Measurements from ENCODE around the gene TUSC2.

Gene TUSC2

DNA sequence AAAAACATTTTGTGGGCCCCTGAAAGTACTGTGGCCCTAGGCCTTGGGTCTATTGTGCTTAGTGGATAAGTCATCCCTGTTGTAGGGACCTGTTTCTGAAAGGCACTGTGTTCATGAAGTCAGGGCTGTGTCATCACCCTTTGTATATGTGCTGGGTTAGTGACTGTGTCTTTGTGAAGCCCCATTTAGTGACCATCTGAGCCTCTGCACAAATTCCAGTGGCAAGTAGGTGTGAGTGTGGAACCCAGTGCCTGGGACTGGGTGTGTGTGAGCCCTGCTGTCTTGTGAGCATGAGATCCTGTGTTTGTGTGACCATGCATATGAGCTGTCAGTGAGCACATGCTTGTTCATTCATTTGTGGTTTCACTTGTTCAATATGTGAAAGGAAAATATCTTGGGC lies 23.4 kb downstream of the TUSC2 start:
- no peak for TF ChIP-seq GATA1 (IDR thresholded peaks at IDR 0.05; ENCODE audit: low read depth, low read length)
- no peak for TF ChIP-seq POLR2A (IDR thresholded peaks at IDR 0.05; ENCODE audit: low read length)
- no peak for DNase-seq

DNA sequence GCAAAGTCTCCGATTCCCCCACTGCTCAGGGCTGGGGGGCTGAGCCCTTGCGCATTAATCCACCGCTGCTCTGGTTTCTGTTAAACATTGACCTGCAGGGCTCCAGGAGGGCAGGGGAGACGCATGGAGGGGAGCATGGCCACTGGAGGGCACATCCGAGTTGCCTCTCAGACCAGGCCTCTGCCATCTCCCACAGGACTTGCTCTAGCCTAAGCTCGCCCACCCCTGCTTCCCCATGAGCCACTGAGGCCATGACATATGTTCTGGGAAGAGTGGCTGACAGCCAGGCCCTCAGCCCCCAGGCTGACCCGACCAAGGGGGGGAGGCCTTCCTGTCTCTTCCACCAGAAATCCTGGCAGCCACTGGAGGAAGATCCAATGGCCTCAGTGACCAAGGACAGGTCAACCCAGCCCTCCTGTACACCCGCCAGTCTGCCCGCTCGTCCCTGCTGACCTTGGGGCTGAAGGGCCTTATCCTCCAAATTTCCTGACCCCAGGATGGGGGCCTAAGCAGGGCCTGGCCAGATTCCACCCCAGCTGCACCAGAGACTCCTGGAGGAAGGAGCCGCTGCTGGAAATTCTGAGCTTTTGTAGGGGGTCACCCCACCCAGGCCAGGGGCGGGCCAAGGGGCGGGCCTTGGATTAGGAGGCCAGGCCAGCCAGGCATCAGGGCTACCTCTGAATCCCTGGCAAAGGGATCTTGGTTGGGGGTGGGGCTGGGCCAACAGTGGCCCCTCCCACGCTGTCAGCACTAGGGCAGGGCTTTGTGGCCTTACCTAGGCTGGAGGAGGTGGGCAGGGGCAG lies 24.8 kb downstream of the TUSC2 start, which contains the start of gene HYAL1:
HYAL1 (minus strand) TSS at position 562 of the 803 bp plus-strand sequence. CDS start 618 bp downstream, outside the sequence.
- TF ChIP-seq POLR2A (IDR thresholded peaks at IDR 0.05; ENCODE audit: low read length) (no peak), GATA1 (IDR thresholded peaks at IDR 0.05; ENCODE audit: low read depth, low read length) (no peak)
- DNase-seq: peak in 1 of 2 experiments; percentile 44

DNA sequence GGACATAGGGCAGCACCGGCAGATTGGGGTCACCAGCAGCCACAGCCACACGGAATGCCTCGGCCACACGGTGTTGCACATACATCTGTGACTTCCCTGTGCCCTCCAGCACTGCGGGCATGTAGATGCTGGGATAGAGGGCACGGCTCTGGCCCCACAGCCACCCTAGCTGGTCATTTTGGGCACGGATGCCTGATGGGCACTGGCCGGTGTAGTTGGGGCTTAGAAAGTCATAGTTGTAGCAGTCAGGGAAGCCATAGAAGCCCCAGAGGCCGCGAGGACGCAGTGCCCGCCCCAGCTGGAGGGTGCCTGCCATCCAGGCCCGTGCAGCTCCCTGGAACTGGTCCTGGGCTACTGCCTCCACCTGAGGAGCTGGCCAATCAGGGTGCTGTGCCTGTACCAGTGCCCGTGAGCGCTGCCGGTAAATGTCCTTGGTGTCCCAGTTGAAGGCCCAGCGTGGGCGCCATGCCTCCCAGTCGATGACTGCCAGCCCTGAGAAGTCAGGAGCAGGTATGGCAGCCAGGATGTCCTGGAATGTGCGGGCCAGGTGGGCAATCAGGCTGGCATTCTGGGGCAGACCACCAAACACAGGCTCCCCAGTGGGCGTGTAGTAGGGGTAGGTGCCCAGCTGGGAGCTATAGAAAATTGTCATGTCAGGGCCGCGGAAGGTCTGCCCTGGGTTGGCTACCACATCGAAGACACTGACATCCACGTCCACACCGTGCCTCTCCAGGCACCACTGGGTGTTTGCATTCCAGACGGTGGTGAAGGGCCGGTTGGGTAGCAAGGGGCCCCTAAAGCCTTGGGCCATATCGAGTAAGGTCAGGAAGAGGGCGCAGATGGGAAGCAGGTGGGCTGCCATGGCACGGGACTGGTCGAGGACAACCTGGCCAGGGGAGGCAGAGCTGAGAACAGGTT lies 25.7 kb downstream of the TUSC2 start:
- DNase-seq: no peak

DNA sequence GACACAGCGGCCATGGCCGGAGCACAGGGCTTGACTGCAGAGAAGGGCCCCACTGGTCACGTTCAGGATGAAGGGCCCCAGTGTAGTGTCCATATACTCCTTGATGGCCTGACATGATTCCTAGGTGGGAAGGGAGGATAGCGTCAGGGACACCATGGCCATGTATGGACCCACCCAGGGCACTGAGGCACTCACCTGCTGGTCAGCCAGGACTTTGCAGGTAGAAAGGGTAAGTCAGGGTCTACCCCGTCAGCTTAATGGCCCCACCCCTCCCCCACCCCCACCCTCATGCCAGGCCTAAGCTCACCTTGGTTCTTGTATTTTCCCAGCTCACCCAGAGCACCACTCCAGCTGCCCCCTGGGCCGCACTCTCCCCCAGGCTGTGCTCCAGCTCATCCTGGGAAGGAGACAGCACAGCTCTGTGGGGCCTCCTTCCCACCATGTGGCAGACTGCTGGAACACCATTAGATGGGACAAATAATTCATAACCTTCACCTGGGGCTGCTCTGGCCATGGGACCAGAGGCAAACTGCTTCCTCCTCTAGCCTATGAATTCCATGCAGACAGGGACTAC lies 27.3 kb downstream of the TUSC2 start:
- no peak for TF ChIP-seq GATA1 (IDR thresholded peaks at IDR 0.05; ENCODE audit: low read depth, low read length)
- no peak for TF ChIP-seq POLR2A (IDR thresholded peaks at IDR 0.05; ENCODE audit: low read length)
- DNase-seq: no peak

More for the DNA sequence above, 25.7 kb downstream of the TUSC2 start:
- TF ChIP-seq POLR2A (IDR thresholded peaks at IDR 0.05; ENCODE audit: low read length) (no peak), GATA1 (IDR thresholded peaks at IDR 0.05; ENCODE audit: low read depth, low read length) (no peak)

DNA sequence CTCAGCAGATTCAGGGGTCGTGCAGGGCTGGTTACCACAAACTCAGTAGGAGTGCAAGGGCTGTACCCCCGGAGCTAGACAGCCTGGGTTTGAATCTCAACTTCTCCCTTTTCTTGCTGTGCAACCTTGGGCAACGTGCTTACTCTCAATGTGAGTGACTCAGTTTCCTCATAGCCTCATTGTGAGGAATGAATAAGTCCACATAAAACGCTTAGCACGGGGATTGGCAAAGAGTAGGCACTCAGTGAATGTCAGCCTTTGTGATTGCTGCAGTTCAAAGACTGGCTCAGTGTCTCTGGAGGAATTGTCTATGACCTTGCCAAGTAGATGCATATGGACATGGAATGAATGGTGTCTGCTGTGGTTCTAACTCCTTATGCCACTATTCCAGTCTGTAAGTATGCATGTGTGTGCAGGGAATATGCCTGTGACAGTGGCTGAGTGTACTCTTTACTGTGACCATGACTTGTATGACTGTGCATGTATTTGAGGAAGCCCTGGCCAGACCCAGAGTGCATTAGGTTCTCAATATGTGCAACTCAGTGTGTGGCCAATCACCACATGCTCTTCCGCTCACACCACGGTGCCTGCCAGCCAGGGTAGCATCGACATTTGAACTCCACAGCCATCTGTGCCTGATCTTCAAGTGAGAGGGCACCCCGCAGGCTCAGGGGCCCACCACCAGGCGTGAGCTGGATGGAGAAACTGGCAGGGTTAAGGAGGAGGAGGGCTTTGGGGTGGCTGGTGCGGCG lies 27.9 kb downstream of the TUSC2 start:
- DNase-seq: peak; percentile 57 to 72
- no peak for TF ChIP-seq POLR2A (IDR thresholded peaks at IDR 0.05; ENCODE audit: low read length)

DNA sequence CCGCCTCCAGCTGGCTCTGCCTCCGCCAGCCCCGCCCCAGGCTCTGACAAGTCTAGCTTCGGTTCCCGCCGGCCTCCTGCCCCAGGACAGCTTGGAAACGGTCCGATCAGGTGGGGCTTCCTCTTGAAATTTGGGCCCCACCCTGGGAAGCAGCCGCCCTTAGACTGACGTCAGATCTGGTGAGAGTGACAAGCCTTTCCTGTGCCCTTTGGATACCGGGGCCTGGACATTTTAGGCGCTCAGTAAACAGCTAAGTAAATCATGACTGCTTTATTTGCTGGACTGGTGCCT lies 28.4 kb downstream of the TUSC2 start:
- DNase-seq: no peak
- TF ChIP-seq GATA1 (IDR thresholded peaks at IDR 0.05; ENCODE audit: low read depth, low read length) (no peak), POLR2A (IDR thresholded peaks at IDR 0.05; ENCODE audit: low read length) (no peak)

- peak; percentile 100 for DNase-seq
- no peak for TF ChIP-seq GATA1 (IDR thresholded peaks at IDR 0.05; ENCODE audit: low read depth, low read length)
- TF ChIP-seq POLR2A (IDR thresholded peaks at IDR 0.05; ENCODE audit: low read length): peak; percentile 95
Measured at GRCh38 chr3:50298836-50299637, 29.0 kb downstream of the TUSC2 start, which contains the start of the genes HYAL3 and NAA80. TSS of gene HYAL3 (minus strand) at chr3:50299405. CDS start at chr3:50295602, 3,803 bp downstream. TSS of gene NAA80 (minus strand) at chr3:50299405. CDS start at chr3:50297463, 1,942 bp downstream.

GRCh38 chr3:50297896-50298725 lies 29.9 kb downstream of the TUSC2 start:
- peak; percentile 52 to 62 for DNase-seq
- TF ChIP-seq POLR2A (IDR thresholded peaks at IDR 0.05; ENCODE audit: low read length): no peak
- TF ChIP-seq GATA1 (IDR thresholded peaks at IDR 0.05; ENCODE audit: low read depth, low read length): no peak

- TF ChIP-seq POLR2A (IDR thresholded peaks at IDR 0.05; ENCODE audit: low read length) (no peak), GATA1 (IDR thresholded peaks at IDR 0.05; ENCODE audit: low read depth, low read length) (no peak)
- DNase-seq: peak; percentile 71 to 75
Measured at GRCh38 chr3:50297384-50297775, 30.6 kb downstream of the TUSC2 start.

DNA sequence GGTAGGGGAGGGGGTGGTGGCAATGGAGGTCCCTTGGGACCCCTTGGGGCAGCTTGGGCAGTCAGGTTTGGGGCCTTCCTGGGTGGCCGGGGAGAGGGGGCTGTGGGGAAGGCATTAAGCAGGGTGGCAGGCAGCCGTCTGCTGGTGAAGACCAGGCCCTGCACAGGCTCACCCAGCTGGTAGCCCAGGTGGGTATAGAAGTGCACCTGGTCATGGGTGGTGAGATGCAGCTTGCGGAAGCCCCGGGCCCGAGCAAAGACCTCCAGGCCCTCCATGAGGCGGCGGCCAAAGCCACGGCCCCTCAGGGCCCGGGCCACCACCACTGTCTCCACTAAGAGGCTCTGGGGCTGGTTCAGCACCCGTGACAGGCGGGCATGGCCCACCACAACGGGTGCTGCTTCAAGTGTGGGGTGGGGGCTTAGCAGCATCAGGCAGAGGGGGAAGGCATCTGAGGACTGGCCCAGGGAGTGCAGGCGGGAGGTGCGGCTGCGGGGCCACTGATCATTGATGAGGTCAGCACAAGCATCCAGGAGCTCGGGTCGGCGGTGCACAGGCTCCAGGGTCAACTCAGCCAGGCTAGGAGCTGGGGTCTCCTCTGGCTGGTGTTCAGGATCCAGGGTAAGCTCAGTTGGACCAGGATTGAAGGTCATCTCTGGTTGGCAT lies 31.2 kb downstream of the TUSC2 start:
- TF ChIP-seq GATA1 (IDR thresholded peaks at IDR 0.05; ENCODE audit: low read depth, low read length) (no peak), POLR2A (IDR thresholded peaks at IDR 0.05; ENCODE audit: low read length) (no peak)
- no peak for DNase-seq

Measured in erythroblast (primary cell).